Erythroblast (primary cell): ENCODE results near the gene ITPK1.
A peak's percentile ranks its signal among the peaks of the same experiment; 100 is the strongest.

Experiments
- DNase-seq, 2 experiments: peaks; one replicate each; lab custom pipeline; 2025; lab: John Stamatoyannopoulos, UW
- GATA1 ChIP-seq: IDR thresholded peaks from 2 replicates; pipeline ENCODE4 v1.6.1; 2011; ENCODE audit warnings: low read depth, mild to moderate bottlenecking, control low read depth, low read length, moderate library complexity
- POLR2A ChIP-seq: IDR thresholded peaks from 2 replicates; pipeline ENCODE4 v1.6.1; 2011; ENCODE audit warnings: mild to moderate bottlenecking, low read length

The ITPK1 gene

GRCh38 chr14:93015505-93015904, 100.2 kb downstream of the ITPK1 start:
- DNase-seq: no peak
- TF ChIP-seq POLR2A (no peak), GATA1 (no peak)

GRCh38 chr14:93015064-93015463, 100.7 kb downstream of the ITPK1 start:
- no peak for DNase-seq
- no peak for TF ChIP-seq GATA1
- no peak for TF ChIP-seq POLR2A

GRCh38 chr14:93014058-93015023, 101.4 kb downstream of the ITPK1 start:
- no peak for DNase-seq
- TF ChIP-seq GATA1 (no peak), POLR2A (no peak)

GRCh38 chr14:93012951-93013719, 102.6 kb downstream of the ITPK1 start:
- TF ChIP-seq POLR2A: no peak
- no peak for TF ChIP-seq GATA1
- DNase-seq: no peak

- no peak for DNase-seq
Measured at GRCh38 chr14:93012506-93012905, 103.2 kb downstream of the ITPK1 start.

GRCh38 chr14:93011650-93012325, 103.9 kb downstream of the ITPK1 start:
- DNase-seq: peak; percentile 5 to 23
- TF ChIP-seq GATA1 (no peak), POLR2A (no peak)

More at GRCh38 chr14:93012506-93012905, 103.2 kb downstream of the ITPK1 start:
- TF ChIP-seq GATA1 (no peak), POLR2A (no peak)

- TF ChIP-seq POLR2A (no peak), GATA1 (no peak)
Measured at GRCh38 chr14:93011141-93011529, 104.6 kb downstream of the ITPK1 start.

GRCh38 chr14:93010522-93011140, 105.1 kb downstream of the ITPK1 start:
- DNase-seq: peak in 1 of 2 experiments; percentile 39
- no peak for TF ChIP-seq GATA1
- no peak for TF ChIP-seq POLR2A

More at GRCh38 chr14:93011141-93011529, 104.6 kb downstream of the ITPK1 start:
- DNase-seq: no peak

- TF ChIP-seq GATA1 (no peak), POLR2A (no peak)
- DNase-seq: no peak
Measured at GRCh38 chr14:93010130-93010499, 105.6 kb downstream of the ITPK1 start.

- TF ChIP-seq GATA1: no peak
- no peak for TF ChIP-seq POLR2A
- no peak for DNase-seq
Measured at GRCh38 chr14:93009471-93010129, 106.1 kb downstream of the ITPK1 start.

- DNase-seq: no peak
- TF ChIP-seq POLR2A: no peak
- TF ChIP-seq GATA1: no peak
Measured at GRCh38 chr14:93008381-93008780, 107.3 kb downstream of the ITPK1 start.

- no peak for TF ChIP-seq GATA1
- no peak for TF ChIP-seq POLR2A
- DNase-seq: no peak
Measured at GRCh38 chr14:93007225-93007997, 108.3 kb downstream of the ITPK1 start.
